H9 (cell line): ENCODE data around the gene MGAT4A. TPM values are rescaled to one million over a fixed set of nuclear protein-coding genes. Genes with fewer than 3 reads are reported as not detected.

Source experiments
- DNase-seq: peaks from one replicate; pipeline ENCODE4 v3.0.0-alpha.2; 2017
- H2AFZ ChIP-seq: one replicate; pipeline ENCODE4 v1.6.1; 2013; ENCODE audit warnings: mild to moderate bottlenecking, low read length, control low read depth, moderate library complexity
- H2AK5ac ChIP-seq: 2 replicates; pipeline ENCODE4 v1.6.1; 2013; ENCODE audit warnings: low read length, control low read depth, mixed read lengths; ENCODE audit not compliant: insufficient read length
- H2BK120ac ChIP-seq: one replicate; pipeline ENCODE4 v1.6.1; 2013; ENCODE audit warnings: low read depth, mild to moderate bottlenecking, low read length, control low read depth, inconsistent platforms; ENCODE audit not compliant: poor library complexity, severe bottlenecking
- H2BK12ac ChIP-seq: 2 replicates; pipeline ENCODE4 v1.6.1; 2013; ENCODE audit warnings: low read length, control low read depth, mixed read lengths, low read depth; ENCODE audit not compliant: insufficient read length
- H2BK15ac ChIP-seq: 2 replicates; pipeline ENCODE4 v1.6.1; 2013; ENCODE audit warnings: low read depth, low read length, control low read depth
- H2BK20ac ChIP-seq: one replicate; pipeline ENCODE4 v1.6.1; 2013; ENCODE audit warnings: low read depth, mild to moderate bottlenecking, low read length, control low read depth, inconsistent platforms; ENCODE audit not compliant: poor library complexity, severe bottlenecking
- H2BK5ac ChIP-seq: 2 replicates; pipeline ENCODE4 v1.6.1; 2013; ENCODE audit warnings: low read length, control low read depth, mixed read lengths; ENCODE audit not compliant: insufficient read length
- H3K14ac ChIP-seq: 2 replicates; pipeline ENCODE4 v1.6.1; 2013; ENCODE audit warnings: low read length, control low read depth; ENCODE audit not compliant: insufficient read depth
- H3K18ac ChIP-seq: 2 replicates; pipeline ENCODE4 v1.6.1; 2013; ENCODE audit warnings: low read depth, mild to moderate bottlenecking, mixed read lengths, low read length, control low read depth; ENCODE audit not compliant: insufficient read length
- H3K23ac ChIP-seq: 2 replicates; pipeline ENCODE4 v1.6.1; 2013; ENCODE audit warnings: low read length, control low read depth, mixed read lengths, low read depth; ENCODE audit not compliant: insufficient read length
- H3K23me2 ChIP-seq: 2 replicates; pipeline ENCODE4 v1.6.1; 2013; ENCODE audit warnings: low read depth, mild to moderate bottlenecking, mixed read lengths, low read length, control low read depth; ENCODE audit not compliant: insufficient read length, poor library complexity, severe bottlenecking
- H3K27ac ChIP-seq: 2 replicates; pipeline ENCODE4 v1.5.1; 2013; ENCODE audit warnings: low read length, control low read depth, mixed read lengths, low read depth; ENCODE audit not compliant: insufficient read length
- H3K27me3 ChIP-seq: 2 replicates; pipeline ENCODE4 v1.6.1; 2013; ENCODE audit warnings: low read length, control low read depth, inconsistent platforms; ENCODE audit not compliant: insufficient read depth
- H3K4ac ChIP-seq: 2 replicates; pipeline ENCODE4 v1.6.1; 2013; ENCODE audit warnings: low read depth, mild to moderate bottlenecking, control low read depth, inconsistent platforms, low read length, moderate library complexity
- H3K4me1 ChIP-seq: 2 replicates; pipeline ENCODE4 v1.6.1; 2013; ENCODE audit warnings: low read length, control low read depth, inconsistent platforms; ENCODE audit not compliant: insufficient read depth
- H3K4me2 ChIP-seq: 2 replicates; pipeline ENCODE4 v1.6.1; 2013; ENCODE audit warnings: low read length, control low read depth, mixed read lengths; ENCODE audit not compliant: insufficient read length, insufficient read depth
- H3K56ac ChIP-seq: 2 replicates; pipeline ENCODE4 v1.6.1; 2013; ENCODE audit warnings: low read depth, mild to moderate bottlenecking, mixed read lengths, low read length, control low read depth; ENCODE audit not compliant: insufficient read length
- H3K79me1 ChIP-seq: 2 replicates; pipeline ENCODE4 v1.6.1; 2013; ENCODE audit warnings: low read depth, mild to moderate bottlenecking, moderate library complexity, low read length, control low read depth, inconsistent platforms; ENCODE audit not compliant: insufficient read depth, poor library complexity, severe bottlenecking
- H3K79me2 ChIP-seq: 2 replicates; pipeline ENCODE4 v1.6.1; 2013; ENCODE audit warnings: low read length, control low read depth, inconsistent platforms; ENCODE audit not compliant: insufficient read depth
- H3K9ac ChIP-seq: 2 replicates; pipeline ENCODE4 v1.6.1; 2013; ENCODE audit warnings: low read length, control low read depth, mixed read lengths; ENCODE audit not compliant: insufficient read length; ENCODE audit errors: extremely low read depth
- H3K9me3 ChIP-seq: one replicate; pipeline ENCODE4 v1.6.1; 2013; ENCODE audit warnings: low read depth, low read length, inconsistent platforms; ENCODE audit not compliant: control insufficient read depth
- H3T11ph ChIP-seq: one replicate; pipeline ENCODE4 v1.6.1; 2013; ENCODE audit warnings: mild to moderate bottlenecking, low read length, control low read depth, inconsistent platforms
- H4K20me1 ChIP-seq: one replicate; pipeline ENCODE4 v1.6.1; 2013; ENCODE audit not compliant: control insufficient read depth, insufficient read length, insufficient read depth
- H4K5ac ChIP-seq: 2 replicates; pipeline ENCODE4 v1.6.1; 2013; ENCODE audit warnings: low read depth, mild to moderate bottlenecking, mixed read lengths, low read length, control low read depth; ENCODE audit not compliant: insufficient read length
- H4K8ac ChIP-seq: replicated peaks from 2 replicates; pipeline ENCODE4 v1.6.1; 2013; ENCODE audit warnings: low read length, control low read depth, mixed read lengths, low read depth; ENCODE audit not compliant: insufficient read length
- H4K91ac ChIP-seq: 2 replicates; pipeline ENCODE4 v1.6.1; 2013; ENCODE audit warnings: low read depth, mild to moderate bottlenecking, moderate library complexity, mixed read lengths, low read length, control low read depth; ENCODE audit not compliant: insufficient read length
- H3K27ac Mint-ChIP-seq, 3 experiments: 2 replicates in 2 of 3; 3 replicates in 1 of 3; pipeline ENCODE4 v1.8.0; 2020 to 2021; ENCODE audit warnings: mixed read lengths in 3 of 3, mild to moderate bottlenecking in 1 of 3, moderate library complexity in 1 of 3
- H3K27me3 Mint-ChIP-seq: 2 replicates; pipeline ENCODE4 v1.8.0; 2021; ENCODE audit warnings: low read depth, mild to moderate bottlenecking, moderate library complexity, mixed read lengths
- H3K36me3 Mint-ChIP-seq, 3 experiments: 2 replicates in 2 of 3; 3 replicates in 1 of 3; pipeline ENCODE4 v1.8.0; 2020 to 2021; ENCODE audit warnings: low read depth in 3 of 3, mixed read lengths in 3 of 3; ENCODE audit not compliant: insufficient read depth in 1 of 3
- H3K4me1 Mint-ChIP-seq, 2 experiments: 2 replicates each; pipeline ENCODE4 v1.8.0; 2020; ENCODE audit warnings: mixed read lengths in 2 of 2
- H3K4me3 Mint-ChIP-seq, 2 experiments: 2 replicates in 1 of 2; 3 replicates in 1 of 2; pipeline ENCODE4 v1.8.0; 2020 to 2021; ENCODE audit warnings: mild to moderate bottlenecking in 2 of 2, mixed read lengths in 2 of 2, moderate library complexity in 1 of 2
- H3K9me3 Mint-ChIP-seq, 2 experiments: 2 replicates in 1 of 2; 3 replicates in 1 of 2; pipeline ENCODE4 v1.8.0; 2020; ENCODE audit warnings: mild to moderate bottlenecking in 2 of 2, mixed read lengths in 2 of 2, moderate library complexity in 1 of 2
- WGBS: extraction: QIAGEN DNeasy Blood & Tissue Kit; methylation state at CpG from one replicate; pipeline ENCODE4 v1.1.7; 2013; ENCODE audit warnings: missing lambda C conversion rate, low lambda C conversion rate, mixed read lengths; ENCODE audit not compliant: insufficient read length; ENCODE audit errors: extremely low coverage; 5-methylcytosine and 5-hydroxymethylcytosine counted together
- total RNA-seq: library from RNA; stranded (reverse); gene quantifications from 2 replicates; pipeline ENCODE4 v1.2.1, GENCODE V29; 2021
- TF ChIP-seq, protein P1 (sequence below): fragments of 200-600 bp; sonication (generic); conservative IDR thresholded peaks from 3 replicates; pipeline ENCODE4 v1.8.0; 2021; ENCODE audit warnings: antibody characterized with exemption, mild to moderate bottlenecking

The MGAT4A gene
- total RNA-seq, 1 experiment from 2014 or later: 3.5 TPM

DNA sequence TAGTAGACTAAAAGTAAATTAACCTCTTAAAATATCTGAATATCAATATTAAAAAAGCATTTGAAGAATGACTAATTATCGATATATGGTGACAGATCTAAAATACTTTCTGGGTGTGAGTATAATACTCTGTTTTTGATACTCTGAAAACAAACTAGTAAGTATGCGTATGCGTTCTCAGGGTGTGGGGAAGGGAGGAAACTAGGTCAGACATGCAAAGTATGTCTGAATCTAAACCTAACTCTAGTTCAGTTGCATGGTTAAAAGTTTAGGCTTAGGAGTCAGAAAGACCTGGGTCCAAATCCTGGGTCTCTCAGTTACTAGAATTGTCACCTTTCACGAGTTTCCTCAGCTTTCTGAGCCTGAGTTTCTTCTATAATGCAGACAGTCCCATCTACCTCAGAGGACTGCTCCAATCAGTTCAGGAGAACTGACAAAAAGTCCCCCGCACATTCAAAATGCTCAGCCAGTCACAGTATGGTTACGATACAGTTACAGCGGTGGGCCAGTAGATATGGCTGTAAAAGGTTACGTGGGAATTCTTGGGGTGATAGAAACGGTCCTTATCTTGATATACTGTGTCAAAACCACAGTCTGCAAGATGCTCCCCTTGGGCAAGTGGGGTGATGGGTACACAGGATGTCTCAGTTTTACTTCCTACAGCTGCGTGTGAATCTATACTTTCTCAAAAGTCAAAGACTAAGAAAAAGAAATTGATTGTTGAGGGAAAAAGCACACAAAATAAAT is 93.4 kb downstream of the MGAT4A start:
- H3K27me3 Mint-ChIP-seq: no peaks in the 10 kb centered on the region; the same call in 1 of the 2 replicates
- H3K18ac ChIP-seq: no peak overlapping the region
- no peaks in the 10 kb centered on the region for H3K79me1 ChIP-seq
- H3K4me1 ChIP-seq: no peaks in the 10 kb centered on the region; the same call in 1 of the 2 replicates
- no peak overlapping the region for H3K9ac ChIP-seq
- TF ChIP-seq, protein P1, sequence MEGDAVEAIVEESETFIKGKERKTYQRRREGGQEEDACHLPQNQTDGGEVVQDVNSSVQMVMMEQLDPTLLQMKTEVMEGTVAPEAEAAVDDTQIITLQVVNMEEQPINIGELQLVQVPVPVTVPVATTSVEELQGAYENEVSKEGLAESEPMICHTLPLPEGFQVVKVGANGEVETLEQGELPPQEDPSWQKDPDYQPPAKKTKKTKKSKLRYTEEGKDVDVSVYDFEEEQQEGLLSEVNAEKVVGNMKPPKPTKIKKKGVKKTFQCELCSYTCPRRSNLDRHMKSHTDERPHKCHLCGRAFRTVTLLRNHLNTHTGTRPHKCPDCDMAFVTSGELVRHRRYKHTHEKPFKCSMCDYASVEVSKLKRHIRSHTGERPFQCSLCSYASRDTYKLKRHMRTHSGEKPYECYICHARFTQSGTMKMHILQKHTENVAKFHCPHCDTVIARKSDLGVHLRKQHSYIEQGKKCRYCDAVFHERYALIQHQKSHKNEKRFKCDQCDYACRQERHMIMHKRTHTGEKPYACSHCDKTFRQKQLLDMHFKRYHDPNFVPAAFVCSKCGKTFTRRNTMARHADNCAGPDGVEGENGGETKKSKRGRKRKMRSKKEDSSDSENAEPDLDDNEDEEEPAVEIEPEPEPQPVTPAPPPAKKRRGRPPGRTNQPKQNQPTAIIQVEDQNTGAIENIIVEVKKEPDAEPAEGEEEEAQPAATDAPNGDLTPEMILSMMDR: no peak
- no peak overlapping the region for H4K5ac ChIP-seq
- no CpG with 5 or more reads among the region's 10 CpGs for WGBS
- H3K27ac Mint-ChIP-seq: no peak overlapping the region
- no peaks in the 10 kb centered on the region for H3K36me3 Mint-ChIP-seq
- H2BK20ac ChIP-seq: no peak overlapping the region
- no peak overlapping the region for H3K14ac ChIP-seq
- no peaks in the 10 kb centered on the region for H3K9me3 ChIP-seq
- H3K27me3 ChIP-seq: no peaks in the 10 kb centered on the region
- H4K8ac ChIP-seq: no peak overlapping the region
- H3K4me2 ChIP-seq: no peak overlapping the region
- no peak overlapping the region for H3K23ac ChIP-seq
- no peak overlapping the region for H3K4me3 Mint-ChIP-seq
- no peak overlapping the region for H3K4ac ChIP-seq
- no peak overlapping the region for H2BK15ac ChIP-seq
- H3K56ac ChIP-seq: no peak overlapping the region
- no peak overlapping the region for H3T11ph ChIP-seq
- peaks cover 11% of the 10 kb centered on the region in 2 experiments for H3K4me1 Mint-ChIP-seq
- H3K23me2 ChIP-seq: no peaks in the 10 kb centered on the region
- no peak overlapping the region for H3K27ac ChIP-seq
- DNase-seq: no peak
- no peak overlapping the region for H4K91ac ChIP-seq
- no peak overlapping the region for H2BK120ac ChIP-seq
- no peak overlapping the region for H2BK5ac ChIP-seq
- no peak overlapping the region for H2AFZ ChIP-seq
- H2AK5ac ChIP-seq: no peak overlapping the region
- H4K20me1 ChIP-seq: no peaks in the 10 kb centered on the region
- no peaks in the 10 kb centered on the region for H3K9me3 Mint-ChIP-seq
- H3K79me2 ChIP-seq: no peaks in the 10 kb centered on the region
- no peak overlapping the region for H2BK12ac ChIP-seq
